Gastroesophageal sphincter (tissue), 3 donors: Measurements from ENCODE around the gene KPTN.

Source experiments
- CTCF ChIP-seq, 4 experiments: fragments of 200-600 bp in 2 of 4; fragments of 450-650 bp in 2 of 4; sonication (generic) in 1 of 4; IDR thresholded peaks; one replicate each; pipeline ENCODE4 v1.5.1; 2017 to 2019; ENCODE audit warnings: antibody characterized with exemption in 4 of 4, mild to moderate bottlenecking in 2 of 4, moderate library complexity in 2 of 4
- POLR2A ChIP-seq, 2 donors: fragments of 450-650 bp; IDR thresholded peaks; one replicate each; pipeline ENCODE4 v1.6.1; 2017; ENCODE audit warnings: antibody characterized with exemption in 2 of 2, mild to moderate bottlenecking in 2 of 2, moderate library complexity in 1 of 2
- POLR2AphosphoS5 ChIP-seq: sonication (generic); formaldehyde crosslinking; IDR thresholded peaks from one replicate; pipeline ENCODE4 v1.6.1; 2017; ENCODE audit warnings: antibody characterized with exemption

- TF ChIP-seq CTCF (IDR thresholded peaks at IDR 0.05) (no peak), POLR2A (IDR thresholded peaks at IDR 0.05) (no peak), POLR2AphosphoS5 (no peak)
These were observed 40.7 kb downstream of the KPTN start for GRCh38 chr19:47443331-47443730.
